Mesenchymal stem cell (in vitro differentiated cells and primary cell): Measurements from ENCODE around the gene ZNF292.

Experiments
- DNase-seq: peaks from one replicate; pipeline ENCODE4 v3.0.0-alpha.2; 2013
- H2AFZ ChIP-seq: one replicate; pipeline ENCODE4 v1.6.1; 2013; ENCODE audit warnings: low read depth, mild to moderate bottlenecking, control low read depth, inconsistent platforms, low read length, moderate library complexity
- H2AK5ac ChIP-seq: 2 replicates; pipeline ENCODE4 v1.6.1; 2013; ENCODE audit warnings: low read length, moderate library complexity, mild to moderate bottlenecking, inconsistent platforms; ENCODE audit not compliant: severe bottlenecking
- H2BK120ac ChIP-seq: one replicate; pipeline ENCODE4 v1.6.1; 2013; ENCODE audit warnings: low read depth, mild to moderate bottlenecking, inconsistent platforms, low read length, moderate library complexity
- H2BK12ac ChIP-seq, 2 experiments: one replicate each; pipeline ENCODE4 v1.6.1; 2013; ENCODE audit warnings: inconsistent platforms in 2 of 2, low read length in 2 of 2, mild to moderate bottlenecking in 2 of 2, moderate library complexity in 2 of 2, control low read depth in 1 of 2
- H2BK15ac ChIP-seq: one replicate; pipeline ENCODE4 v1.6.1; 2013; ENCODE audit warnings: mild to moderate bottlenecking, low read depth, inconsistent platforms; ENCODE audit not compliant: poor library complexity, severe bottlenecking
- H2BK5ac ChIP-seq: 2 replicates; pipeline ENCODE4 v1.6.1; 2013; ENCODE audit warnings: low read depth, mild to moderate bottlenecking, low read length, control low read depth, inconsistent platforms; ENCODE audit not compliant: poor library complexity, severe bottlenecking
- H3K14ac ChIP-seq, 2 experiments: one replicate each; pipeline ENCODE4 v1.6.1; 2013; ENCODE audit warnings: inconsistent platforms in 2 of 2, low read length in 2 of 2, control low read depth in 1 of 2, mild to moderate bottlenecking in 1 of 2, moderate library complexity in 1 of 2
- H3K18ac ChIP-seq, 2 experiments: one replicate each; pipeline ENCODE4 v1.6.1; 2013; ENCODE audit warnings: inconsistent platforms in 2 of 2, low read length in 2 of 2, control low read depth in 1 of 2, low read depth in 1 of 2, mild to moderate bottlenecking in 1 of 2
- H3K23ac ChIP-seq, 2 experiments: one replicate each; pipeline ENCODE4 v1.6.1; 2013; ENCODE audit warnings: inconsistent platforms in 2 of 2, low read length in 2 of 2, mild to moderate bottlenecking in 2 of 2, moderate library complexity in 2 of 2, control low read depth in 1 of 2
- H3K27ac ChIP-seq: 2 replicates; pipeline ENCODE4 v1.5.1; 2013; ENCODE audit warnings: mild to moderate bottlenecking, moderate library complexity, low read length, control low read depth, inconsistent platforms; ENCODE audit not compliant: poor library complexity, severe bottlenecking
- H3K27me3 ChIP-seq, 2 experiments: 2 replicates each; pipeline versions ENCODE4 v1.6.1 to v1.7.0; 2013; ENCODE audit warnings: low read length in 2 of 2, mild to moderate bottlenecking in 2 of 2, moderate library complexity in 2 of 2, control low read depth in 1 of 2, inconsistent platforms in 1 of 2; ENCODE audit not compliant: control insufficient read depth in 1 of 2, insufficient read depth in 1 of 2
- H3K36me3 ChIP-seq, 2 experiments: 2 replicates each; pipeline versions ENCODE4 v1.6.1 to v1.7.0; 2013; ENCODE audit warnings: low read length in 2 of 2, control low read depth in 1 of 2, inconsistent platforms in 1 of 2, low read depth in 1 of 2, mild to moderate bottlenecking in 1 of 2; ENCODE audit not compliant: insufficient read depth in 2 of 2, control insufficient read depth in 1 of 2
- H3K4ac ChIP-seq, 2 experiments: one replicate each; pipeline ENCODE4 v1.6.1; 2013; ENCODE audit warnings: inconsistent platforms in 2 of 2, low read length in 2 of 2, mild to moderate bottlenecking in 2 of 2, moderate library complexity in 2 of 2, control low read depth in 1 of 2, low read depth in 1 of 2
- H3K4me1 ChIP-seq: 2 replicates; pipeline ENCODE4 v1.6.1; 2013; ENCODE audit warnings: low read depth, low read length, control low read depth; ENCODE audit not compliant: control insufficient read depth, insufficient read depth
- H3K4me2 ChIP-seq: 2 replicates; pipeline ENCODE4 v1.6.1; 2013; ENCODE audit warnings: low read length, mild to moderate bottlenecking, inconsistent platforms; ENCODE audit not compliant: poor library complexity, severe bottlenecking
- H3K4me3 ChIP-seq, 2 experiments: 2 replicates each; pipeline versions ENCODE4 v1.5.1 to v1.7.0; 2013; ENCODE audit warnings: low read length in 2 of 2, mild to moderate bottlenecking in 2 of 2, control low read depth in 1 of 2, low read depth in 1 of 2; ENCODE audit not compliant: insufficient read depth in 1 of 2
- H3K79me1 ChIP-seq: replicated peaks from 2 replicates; pipeline ENCODE4 v1.6.1; 2013; ENCODE audit warnings: mild to moderate bottlenecking, control low read depth, low read length, inconsistent platforms; ENCODE audit not compliant: poor library complexity, severe bottlenecking
- H3K9ac ChIP-seq: 2 replicates; pipeline ENCODE4 v1.7.0; 2013; ENCODE audit warnings: mild to moderate bottlenecking, low read length, moderate library complexity
- H3K9me3 ChIP-seq: 2 replicates; pipeline ENCODE4 v1.7.0; 2013; ENCODE audit warnings: mild to moderate bottlenecking, low read length; ENCODE audit not compliant: control insufficient read depth
- H4K8ac ChIP-seq: one replicate; pipeline ENCODE4 v1.6.1; 2013; ENCODE audit warnings: inconsistent platforms, mild to moderate bottlenecking, low read length, moderate library complexity
- H4K91ac ChIP-seq: one replicate; pipeline ENCODE4 v1.6.1; 2013; ENCODE audit warnings: mild to moderate bottlenecking, low read length, inconsistent platforms
- WGBS: methylation state at CpG from one replicate; pipeline ENCODE4 v1.1.7; 2013; ENCODE audit warnings: mixed read lengths; 5-methylcytosine and 5-hydroxymethylcytosine counted together

The ZNF292 gene

GRCh38 chr6:87224971-87225370 is 69.6 kb downstream of the ZNF292 start:
- Histone ChIP-seq H2BK12ac (no peak overlapping the region), H3K23ac (no peak overlapping the region), H3K4me3 (no peak overlapping the region), H2BK15ac (no peak overlapping the region), H3K9me3 (no peaks in the 10 kb centered on the region), H4K8ac (no peak overlapping the region), H2BK5ac (no peak overlapping the region), H4K91ac (no peak overlapping the region), H3K14ac (no peak overlapping the region), H2BK120ac (no peak overlapping the region), H3K79me1 (peaks cover 16% of the 10 kb centered on the region), H3K4ac (no peak overlapping the region), H3K18ac (no peak overlapping the region), H3K4me1 (no peaks in the 10 kb centered on the region), H3K9ac (no peak overlapping the region), H3K27me3 (no peaks in the 10 kb centered on the region), H2AK5ac (no peak overlapping the region), H3K36me3 (peaks cover 7 to 73% of the 10 kb centered on the region in 2 experiments), H2AFZ (no peak overlapping the region), H3K27ac (no peak overlapping the region), H3K4me2 (no peak overlapping the region)
- no peak for DNase-seq
- WGBS, result no CpG with 5 or more reads among the region's 1 CpG

- Histone ChIP-seq H3K36me3 (peaks cover 7 to 70% of the 10 kb centered on the region in 2 experiments), H2BK120ac (no peak overlapping the region), H2BK5ac (no peak overlapping the region), H2AK5ac (no peak overlapping the region), H3K14ac (no peak overlapping the region), H3K4me3 (no peak overlapping the region), H3K18ac (no peak overlapping the region), H3K4me1 (no peaks in the 10 kb centered on the region), H4K8ac (no peak overlapping the region), H2AFZ (no peak overlapping the region), H3K27me3 (no peaks in the 10 kb centered on the region), H3K9me3 (no peaks in the 10 kb centered on the region), H3K79me1 (peaks cover 17% of the 10 kb centered on the region), H4K91ac (no peak overlapping the region), H3K4ac (no peak overlapping the region), H2BK15ac (no peak overlapping the region), H3K4me2 (no peak overlapping the region), H3K27ac (no peak overlapping the region), H3K9ac (no peak overlapping the region), H2BK12ac (no peak overlapping the region), H3K23ac (no peak overlapping the region)
- DNase-seq, result no peak
- WGBS, result 100% methylated on average over 1 of the region's 2 CpGs
Observed at GRCh38 chr6:87225511-87225910, 70.1 kb downstream of the ZNF292 start.

- H3K9ac ChIP-seq, result no peak overlapping the region
- H3K27ac ChIP-seq, result no peak overlapping the region
- no peak overlapping the region for H2BK12ac ChIP-seq
- H3K14ac ChIP-seq, result no peak overlapping the region
- H3K4me1 ChIP-seq, result no peaks in the 10 kb centered on the region
- peaks cover 15% of the 10 kb centered on the region for H3K79me1 ChIP-seq
- no peaks in the 10 kb centered on the region for H3K9me3 ChIP-seq
- H2BK15ac ChIP-seq, result no peak overlapping the region
- H2AFZ ChIP-seq, result no peak overlapping the region
- H4K8ac ChIP-seq, result no peak overlapping the region
- no peak overlapping the region for H3K18ac ChIP-seq
- no peak overlapping the region for H3K4me2 ChIP-seq
- no peak overlapping the region for H2AK5ac ChIP-seq
- H3K23ac ChIP-seq, result no peak overlapping the region
- H2BK120ac ChIP-seq, result no peak overlapping the region
- H3K4me3 ChIP-seq, result no peak overlapping the region
- DNase-seq, result no peak
- H2BK5ac ChIP-seq, result no peak overlapping the region
- peaks cover 7 to 68% of the 10 kb centered on the region in 2 experiments for H3K36me3 ChIP-seq
- no peak overlapping the region for H4K91ac ChIP-seq
- H3K4ac ChIP-seq, result no peak overlapping the region
- H3K27me3 ChIP-seq, result no peaks in the 10 kb centered on the region
Observed at GRCh38 chr6:87225937-87226336, 70.6 kb downstream of the ZNF292 start.

- H3K18ac ChIP-seq, result no peak overlapping the region
- 100% methylated on average over 1 of the region's 1 CpG for WGBS
Observed at GRCh38 chr6:87230801-87231200, 75.4 kb downstream of the ZNF292 start.

More at GRCh38 chr6:87230801-87231200, 75.4 kb downstream of the ZNF292 start:
- H2BK5ac ChIP-seq, result no peak overlapping the region
- no peak overlapping the region for H4K8ac ChIP-seq
- no peaks in the 10 kb centered on the region for H3K27me3 ChIP-seq
- H3K4me2 ChIP-seq, result no peak overlapping the region
- no peak overlapping the region for H2BK120ac ChIP-seq
- H2BK12ac ChIP-seq, result no peak overlapping the region
- no peak overlapping the region for H2AFZ ChIP-seq
- H3K23ac ChIP-seq, result no peak overlapping the region
- no peak overlapping the region for H3K9ac ChIP-seq
- H3K27ac ChIP-seq, result no peak overlapping the region
- H3K4me1 ChIP-seq, result no peaks in the 10 kb centered on the region
- H2BK15ac ChIP-seq, result no peak overlapping the region
- no peak overlapping the region for H3K4ac ChIP-seq
- H3K4me3 ChIP-seq, result no peak overlapping the region
- H3K36me3 ChIP-seq, result peaks cover 0 to 42% of the 10 kb centered on the region in 2 experiments
- no peak overlapping the region for H3K14ac ChIP-seq
- H2AK5ac ChIP-seq, result no peak overlapping the region
- H3K79me1 ChIP-seq, result peaks cover 4% of the 10 kb centered on the region
- H4K91ac ChIP-seq, result no peak overlapping the region
- no peaks in the 10 kb centered on the region for H3K9me3 ChIP-seq
- no peak for DNase-seq
